Spleen (tissue), 13 donors: Measurements from ENCODE around the gene WDFY2. TPM values are rescaled to one million over a fixed set of nuclear protein-coding genes. Genes with fewer than 3 reads are reported as not detected.

Experiments used
- DNase-seq: peaks from one replicate; pipeline ENCODE4 v3.0.0-alpha.2; 2020
- H3K27ac ChIP-seq, 8 donors: fragments of 200-600 bp; sonication (generic) in 7 of 8; 1 replicate in 4 of 8; 2 replicates in 4 of 8; pipeline versions ENCODE4 v1.5.0 to v1.8.0; 2016 to 2021; ENCODE audit warnings: inconsistent platforms in 4 of 8, mild to moderate bottlenecking in 4 of 8, moderate library complexity in 1 of 8
- H3K27me3 ChIP-seq, 7 donors: fragments of 200-600 bp; sonication (generic) in 6 of 7; replicated peaks in 1 of 7; 1 replicate in 4 of 7; 2 replicates in 3 of 7; pipeline versions ENCODE4 v1.5.0 to v1.8.0; 2016 to 2021; ENCODE audit warnings: inconsistent platforms in 3 of 7, mild to moderate bottlenecking in 1 of 7
- H3K36me3 ChIP-seq, 6 donors: fragments of 200-600 bp; sonication (generic) in 5 of 6; 1 replicate in 4 of 6; 2 replicates in 2 of 6; pipeline versions ENCODE4 v1.5.0 to v1.8.0; 2016 to 2021; ENCODE audit warnings: inconsistent platforms in 2 of 6
- H3K4me1 ChIP-seq, 6 donors: fragments of 200-600 bp; sonication (generic) in 5 of 6; 1 replicate in 3 of 6; 2 replicates in 3 of 6; pipeline versions ENCODE4 v1.5.0 to v1.8.0; 2016 to 2021; ENCODE audit warnings: inconsistent platforms in 3 of 6
- H3K4me3 ChIP-seq, 8 donors: fragments of 200-600 bp; sonication (generic) in 7 of 8; 1 replicate in 4 of 8; 2 replicates in 4 of 8; pipeline versions ENCODE4 v1.5.0 to v1.8.0; 2016 to 2021; ENCODE audit warnings: inconsistent platforms in 4 of 8, mild to moderate bottlenecking in 4 of 8, moderate library complexity in 2 of 8
- H3K9me3 ChIP-seq, 8 donors: fragments of 200-600 bp; sonication (generic) in 7 of 8; 1 replicate in 4 of 8; 2 replicates in 4 of 8; pipeline versions ENCODE4 v1.5.0 to v1.8.0; 2016 to 2021; ENCODE audit warnings: inconsistent platforms in 4 of 8
- POLR2A ChIP-seq, 3 donors: fragments of 450-650 bp; IDR thresholded peaks; one replicate each; pipeline ENCODE4 v1.5.1; 2017; ENCODE audit warnings: antibody characterized with exemption in 3 of 3, mild to moderate bottlenecking in 1 of 3
- POLR2AphosphoS5 ChIP-seq, 3 donors: sonication (generic); formaldehyde crosslinking; IDR thresholded peaks; one replicate each; pipeline ENCODE4 v1.5.1; 2017; ENCODE audit warnings: antibody characterized with exemption in 3 of 3
- WGBS, 5 donors: extraction: QIAGEN DNeasy Blood & Tissue Kit in 3 of 5; methylation state at CpG; one replicate each; pipeline versions ENCODE4 v1.1.5 to v1.1.7; 2013 to 2018; 5-methylcytosine and 5-hydroxymethylcytosine counted together
- intact Hi-C: fragments of 100-400 bp; cut with DNase I; formaldehyde crosslinking; loops from one replicate; pipeline ENCODE4 v1.15.0; 2023; ENCODE audit warnings: low total_unique reads
- long read RNA-seq, 2 donors: transcript quantifications; one replicate each; lab custom pipeline, GENCODE V29; 2026
- polyA plus RNA-seq, 3 donors: library from polyadenylated mRNA; stranded (reverse); fragments of 200-250 nt; gene quantifications; one replicate each; pipeline ENCODE4 v1.2.1, GENCODE V29; 2013
- total RNA-seq, 7 donors: library from RNA; depleted of rRNA in 3 of 7; stranded (reverse); fragments of >200 nt in 3 of 7; fragmentation: NEBNext Ultra II Directional in 4 of 7; extraction: Animal tissue kit (Norgen Biotek cat#: 25700) in 4 of 7; gene quantifications; one replicate each; pipeline versions ENCODE4 v1.1.0 to v1.2.1, GENCODE V29; 2016 to 2021
- TF ChIP-seq, protein P1 (sequence below), 11 experiments: fragments of 200-600 bp in 7 of 11; fragments of 450-650 bp in 4 of 11; sonication (generic) in 4 of 11; IDR thresholded peaks in 8 of 11; conservative IDR thresholded peaks in 3 of 11; 1 replicate in 7 of 11; 2 replicates in 4 of 11; pipeline versions ENCODE4 v1.4.0 to v1.8.0; 2016 to 2021; ENCODE audit warnings: antibody characterized with exemption in 11 of 11, inconsistent platforms in 4 of 11, mild to moderate bottlenecking in 1 of 11
- donor health status: healthy with polysubstance abuse.
- donor health status: DM: no; HTN: no; CAD: no; lungs with moderate emphysema.
- donor health status: DM: no; HTN: no; CAD: no.
- donor health status: Bipolar disorder and iron deficiency.
- donor health status: healthy.
- donor health status: DM: no; HTN: no; CAD: no.
- donor health status: DM: yes; HTN: yes; CAD: no.

WDFY2 gene, protein sequence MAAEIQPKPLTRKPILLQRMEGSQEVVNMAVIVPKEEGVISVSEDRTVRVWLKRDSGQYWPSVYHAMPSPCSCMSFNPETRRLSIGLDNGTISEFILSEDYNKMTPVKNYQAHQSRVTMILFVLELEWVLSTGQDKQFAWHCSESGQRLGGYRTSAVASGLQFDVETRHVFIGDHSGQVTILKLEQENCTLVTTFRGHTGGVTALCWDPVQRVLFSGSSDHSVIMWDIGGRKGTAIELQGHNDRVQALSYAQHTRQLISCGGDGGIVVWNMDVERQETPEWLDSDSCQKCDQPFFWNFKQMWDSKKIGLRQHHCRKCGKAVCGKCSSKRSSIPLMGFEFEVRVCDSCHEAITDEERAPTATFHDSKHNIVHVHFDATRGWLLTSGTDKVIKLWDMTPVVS
- total RNA-seq: 10 to 100 TPM; 18.5 to 32.2 (median 25.5) TPM
- polyA plus RNA-seq: 1 to 10 TPM; 3.0 to 4.6 (median 4.5) TPM
- long read RNA-seq, donor 1, full-length matches to known transcripts: 8 of 8 reads
- long read RNA-seq, donor 1, partial matches to known transcripts: 0 of 8 reads
- long read RNA-seq, donor 1, other reads (novel, unspliced or antisense): 0 of 8 reads
- long read RNA-seq, donor 2, full-length matches to known transcripts: 2 of 2 reads
- long read RNA-seq, donor 2, partial matches to known transcripts: 0 of 2 reads
- long read RNA-seq, donor 2, other reads (novel, unspliced or antisense): 0 of 2 reads

- intact Hi-C loops: loop anchor here (5.0 kb wide), 1 partner anchor 132 kb away; the partner anchor contains the start of gene INTS6
- Histone ChIP-seq H3K27me3 (no peaks in the 10 kb centered on the region), H3K9me3 (no peaks in the 10 kb centered on the region), H3K4me3 (peak within 1 kb of the TSS; percentile 80 to 99 (median 92)), H3K4me1 (peaks cover 6 to 51% (median 36%) of the 10 kb centered on the region in 6 donors), H3K27ac (peak within 1 kb of the TSS; percentile 69 to 96 (median 94)), H3K36me3 (no peaks in the 10 kb centered on the region)
- TF ChIP-seq, protein P1, sequence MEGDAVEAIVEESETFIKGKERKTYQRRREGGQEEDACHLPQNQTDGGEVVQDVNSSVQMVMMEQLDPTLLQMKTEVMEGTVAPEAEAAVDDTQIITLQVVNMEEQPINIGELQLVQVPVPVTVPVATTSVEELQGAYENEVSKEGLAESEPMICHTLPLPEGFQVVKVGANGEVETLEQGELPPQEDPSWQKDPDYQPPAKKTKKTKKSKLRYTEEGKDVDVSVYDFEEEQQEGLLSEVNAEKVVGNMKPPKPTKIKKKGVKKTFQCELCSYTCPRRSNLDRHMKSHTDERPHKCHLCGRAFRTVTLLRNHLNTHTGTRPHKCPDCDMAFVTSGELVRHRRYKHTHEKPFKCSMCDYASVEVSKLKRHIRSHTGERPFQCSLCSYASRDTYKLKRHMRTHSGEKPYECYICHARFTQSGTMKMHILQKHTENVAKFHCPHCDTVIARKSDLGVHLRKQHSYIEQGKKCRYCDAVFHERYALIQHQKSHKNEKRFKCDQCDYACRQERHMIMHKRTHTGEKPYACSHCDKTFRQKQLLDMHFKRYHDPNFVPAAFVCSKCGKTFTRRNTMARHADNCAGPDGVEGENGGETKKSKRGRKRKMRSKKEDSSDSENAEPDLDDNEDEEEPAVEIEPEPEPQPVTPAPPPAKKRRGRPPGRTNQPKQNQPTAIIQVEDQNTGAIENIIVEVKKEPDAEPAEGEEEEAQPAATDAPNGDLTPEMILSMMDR (IDR thresholded peaks at IDR 0.05 in 8 of 11, conservative IDR thresholded peaks at IDR 0.05 in 3 of 11): peak in 6 of 11 experiments; percentile 5 to 52 (median 40)
- TF ChIP-seq POLR2A (IDR thresholded peaks at IDR 0.05): peak in 1 of 3 donors; percentile 83
- TF ChIP-seq POLR2AphosphoS5 (IDR thresholded peaks at IDR 0.05): peak; percentile 90 to 95 (median 94)
- 0 to 1% (median 1%) methylated on average over 34 to 80 of the region's 81 CpGs for WGBS, 5 donors
- DNase-seq: peak; percentile 100
Measured at GRCh38 chr13:51583875-51584730, at the start of gene WDFY2. TSS of gene WDFY2 (plus strand) at chr13:51584462. CDS start at chr13:51584688, 226 bp downstream.

- 83 to 89% (median 88%) methylated on average over 9 of the region's 9 CpGs for WGBS, 5 donors
- intact Hi-C loops: no loop called here
- Histone ChIP-seq H3K36me3 (no peaks in the 10 kb centered on the region), H3K27ac (no peak overlapping the region), H3K4me3 (no peak overlapping the region), H3K4me1 (peaks cover 3 to 15% (median 11%) of the 10 kb centered on the region in 6 donors), H3K27me3 (no peaks in the 10 kb centered on the region), H3K9me3 (no peaks in the 10 kb centered on the region)
- no peak for TF ChIP-seq POLR2A (IDR thresholded peaks at IDR 0.05)
- TF ChIP-seq, protein P1 (IDR thresholded peaks at IDR 0.05 in 8 of 11, conservative IDR thresholded peaks at IDR 0.05 in 3 of 11): no peak
- TF ChIP-seq POLR2AphosphoS5 (IDR thresholded peaks at IDR 0.05): no peak
- no peak for DNase-seq
Measured at GRCh38 chr13:51538591-51539179, 45.6 kb upstream of the WDFY2 start.

DNA sequence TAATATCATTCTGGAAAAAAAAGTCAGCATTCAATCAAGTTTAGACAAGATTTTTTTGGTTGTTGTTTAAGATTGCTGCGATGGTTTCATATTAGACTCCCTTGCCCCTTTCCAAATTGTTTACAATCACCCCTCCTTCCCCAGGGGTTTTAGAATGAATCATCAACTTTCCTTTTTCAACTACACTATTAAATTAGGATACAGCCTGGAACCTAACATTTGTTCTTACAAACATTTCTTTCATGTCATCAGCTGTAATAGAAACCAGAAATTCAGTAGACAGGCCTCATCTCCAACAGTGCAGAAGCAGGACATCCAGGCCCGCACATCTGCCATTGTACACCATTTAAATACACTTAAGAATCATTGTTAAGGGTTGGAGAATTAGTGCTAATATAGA, 44.4 kb upstream of the WDFY2 start:
- Histone ChIP-seq H3K4me3 (no peak overlapping the region), H3K36me3 (no peaks in the 10 kb centered on the region), H3K27ac (no peak overlapping the region), H3K27me3 (no peaks in the 10 kb centered on the region), H3K9me3 (no peaks in the 10 kb centered on the region), H3K4me1 (peaks cover 0 to 3% (median 0%) of the 10 kb centered on the region in 6 donors)
- TF ChIP-seq, protein P1 (IDR thresholded peaks at IDR 0.05 in 8 of 11, conservative IDR thresholded peaks at IDR 0.05 in 3 of 11): no peak
- TF ChIP-seq POLR2A (IDR thresholded peaks at IDR 0.05): no peak
- TF ChIP-seq POLR2AphosphoS5 (IDR thresholded peaks at IDR 0.05): no peak
- DNase-seq: no peak
- intact Hi-C loops: no loop called here
- WGBS, 5 donors: 69 to 77% (median 76%) methylated on average over 2 of the region's 2 CpGs
